ENCODE data around the gene ITGB4.

The ITGB4 gene

GRCh38 chr17:75753514-75754377 is 32.5 kb downstream of the ITGB4 start:
- DNase-seq (ENCODE audit: extremely low read depth, low read depth), result no peak
- TF ChIP-seq CTCF (IDR thresholded peaks at IDR 0.05; ENCODE audit: low read depth, low read length), result peak; percentile 37

- no peak for DNase-seq (ENCODE audit: extremely low read depth, low read depth)
- TF ChIP-seq CTCF (IDR thresholded peaks at IDR 0.05; ENCODE audit: low read depth, low read length), result no peak; the same call in 1 of the 2 replicates
Observed at GRCh38 chr17:75754378-75755204, 33.3 kb downstream of the ITGB4 start.

GRCh38 chr17:75755205-75755901 is 34.1 kb downstream of the ITGB4 start:
- no peak for TF ChIP-seq CTCF (IDR thresholded peaks at IDR 0.05; ENCODE audit: low read depth, low read length)
- DNase-seq (ENCODE audit: extremely low read depth, low read depth), result no peak

- no peak for TF ChIP-seq CTCF (IDR thresholded peaks at IDR 0.05; ENCODE audit: low read depth, low read length)
- DNase-seq (ENCODE audit: extremely low read depth, low read depth), result no peak
Observed at GRCh38 chr17:75755990-75756389, 34.7 kb downstream of the ITGB4 start.

- no peak for DNase-seq (ENCODE audit: extremely low read depth, low read depth)
- no peak for TF ChIP-seq CTCF (IDR thresholded peaks at IDR 0.05; ENCODE audit: low read depth, low read length)
Observed at GRCh38 chr17:75756451-75757085, 35.3 kb downstream of the ITGB4 start.

- TF ChIP-seq CTCF (IDR thresholded peaks at IDR 0.05; ENCODE audit: low read depth, low read length), result no peak
Observed at GRCh38 chr17:75757086-75757681, 35.9 kb downstream of the ITGB4 start.

More at GRCh38 chr17:75757086-75757681, 35.9 kb downstream of the ITGB4 start:
- no peak for DNase-seq (ENCODE audit: extremely low read depth, low read depth)
